ENCODE results near the gene MAGOH.
"Not testable (repeated sequence)": the region's sequence is repeated elsewhere in the genome, so short reads cannot be mapped to it uniquely, and the experiment has no call there.

MAGOH gene

GRCh38 chr1:53219711-53220110, 18.6 kb downstream of the MAGOH start:
- no peak for DNase-seq

DNA sequence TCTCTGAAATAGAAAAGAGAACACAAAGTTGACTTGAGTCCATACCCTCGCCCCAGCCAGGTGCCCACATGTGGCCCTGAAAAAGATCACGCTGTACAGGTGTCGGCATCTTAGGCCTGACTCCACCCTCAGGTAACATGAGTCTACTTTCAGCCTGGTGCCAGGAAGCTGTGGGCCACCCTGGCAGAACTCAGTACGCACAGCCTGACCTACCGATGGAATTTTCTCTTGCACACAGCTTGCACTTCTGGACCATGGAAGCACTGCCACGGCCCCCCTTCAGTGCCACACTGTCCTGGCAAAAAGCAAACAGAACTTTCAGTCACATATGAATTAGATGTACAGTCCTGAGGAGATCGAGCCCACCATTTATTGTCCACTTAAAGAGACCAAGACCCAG, 20.1 kb downstream of the MAGOH start:
- no peak for DNase-seq

DNA sequence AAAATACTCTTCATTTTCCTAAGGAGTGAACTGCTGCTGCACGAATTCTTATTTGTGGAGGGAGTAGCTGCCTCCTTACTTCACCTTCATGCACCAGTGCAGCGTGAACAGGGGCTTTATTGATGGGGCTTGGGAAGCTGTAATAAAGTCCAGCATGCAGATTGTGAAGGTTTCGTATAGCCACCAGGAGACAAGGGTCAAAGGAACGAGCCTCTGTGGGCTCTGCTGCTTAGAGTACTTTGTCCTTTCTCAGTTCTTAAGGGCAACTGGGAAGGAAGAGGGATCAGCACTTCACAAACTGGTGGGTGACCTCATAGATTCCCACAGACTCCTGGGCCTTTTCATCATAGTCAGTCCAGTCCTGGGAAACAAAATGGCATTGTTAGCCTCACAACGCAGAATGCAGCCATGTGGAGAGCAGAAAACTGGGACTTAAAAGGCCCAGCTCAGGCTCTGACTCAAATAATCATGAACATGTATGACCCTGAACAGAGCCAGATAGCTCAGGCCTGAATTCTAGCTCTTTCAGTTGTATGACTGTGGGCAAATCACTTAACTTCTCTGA, 23.9 kb downstream of the MAGOH start:
- DNase-seq: no peak

DNA sequence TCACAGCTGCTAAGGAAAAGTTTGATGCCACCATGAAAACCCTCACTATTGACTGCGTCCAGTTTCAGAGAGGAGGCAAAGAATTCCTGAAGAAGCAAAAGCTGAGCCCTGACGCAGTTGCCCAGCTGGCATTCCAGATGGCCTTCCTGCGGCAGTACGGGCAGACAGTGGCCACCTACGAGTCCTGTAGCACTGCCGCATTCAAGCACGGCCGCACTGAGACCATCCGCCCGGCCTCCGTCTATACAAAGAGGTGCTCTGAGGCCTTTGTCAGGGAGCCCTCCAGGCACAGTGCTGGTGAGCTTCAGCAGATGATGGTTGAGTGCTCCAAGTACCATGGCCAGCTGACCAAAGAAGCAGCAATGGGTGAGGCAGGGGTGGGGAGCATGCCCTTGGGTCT, 27.4 kb downstream of the MAGOH start:
- DNase-seq: no peak

GRCh38 chr1:53210352-53210751, 28.0 kb downstream of the MAGOH start:
- DNase-seq: no peak

DNA sequence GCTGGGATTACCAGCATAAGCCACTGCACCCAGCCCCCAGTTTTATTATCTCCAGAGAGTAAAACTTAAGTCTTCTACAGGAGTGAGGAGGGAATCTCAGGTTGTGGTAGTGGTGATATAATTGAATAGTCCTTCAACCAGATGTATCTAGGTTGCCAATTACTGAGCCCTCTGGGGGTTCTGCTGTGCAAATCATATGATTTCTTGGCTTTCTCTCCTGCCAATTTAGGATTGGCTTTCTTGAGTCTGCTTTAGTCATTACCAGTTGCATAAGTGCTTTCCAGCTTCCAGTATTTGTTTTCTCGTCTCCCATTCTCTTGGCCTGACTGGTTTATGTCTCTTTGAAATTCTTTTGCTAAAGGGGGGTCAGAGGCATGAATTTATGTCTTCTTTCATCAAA, 30.6 kb downstream of the MAGOH start:
- DNase-seq: no peak

GRCh38 chr1:53206735-53207379, 31.5 kb downstream of the MAGOH start:
- no peak for DNase-seq

- DNase-seq: not testable (repeated sequence)
Measured at GRCh38 chr1:53206083-53206685, 32.1 kb downstream of the MAGOH start.

DNA sequence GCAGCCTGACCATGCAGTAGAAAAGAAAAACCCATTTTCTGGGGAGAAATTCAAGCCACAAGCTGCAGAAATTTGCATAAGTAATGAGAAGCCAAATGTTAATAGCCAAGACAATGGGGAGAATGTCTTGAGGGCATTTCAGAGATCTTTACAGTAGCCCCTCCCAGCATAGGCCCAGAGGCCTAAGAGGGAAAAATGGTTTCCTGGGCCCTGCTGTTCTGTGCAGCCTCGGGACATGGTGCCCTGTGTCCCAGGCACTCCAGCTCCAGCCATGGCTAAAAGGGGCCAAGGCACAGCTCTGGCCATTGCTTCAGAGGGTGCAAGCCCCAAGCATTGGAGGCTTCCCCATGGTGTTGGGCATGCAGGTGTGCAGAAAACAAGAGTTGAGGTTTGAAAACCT, 32.8 kb downstream of the MAGOH start:
- DNase-seq: not testable (repeated sequence)

DNA sequence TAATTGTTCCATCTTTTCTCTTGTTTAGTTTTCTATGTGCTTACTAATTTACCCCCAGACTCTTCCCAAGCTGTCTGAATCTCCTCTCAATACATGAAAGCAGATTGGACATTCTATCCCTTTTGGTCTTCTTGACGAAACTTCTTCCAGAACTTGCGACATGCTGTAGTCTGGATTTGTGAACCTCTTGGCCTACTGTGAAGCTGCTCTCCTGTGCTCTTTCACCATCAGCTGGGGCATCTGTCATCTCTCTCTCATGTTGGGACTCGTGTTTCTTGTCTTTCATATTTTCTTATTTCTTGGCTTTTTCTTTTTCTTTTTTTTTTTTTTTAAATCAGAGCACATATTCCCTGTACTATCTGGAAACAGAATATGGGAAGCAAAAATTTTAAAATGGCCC, 34.9 kb downstream of the MAGOH start:
- no peak for DNase-seq

- no peak for DNase-seq
Measured at GRCh38 chr1:53198241-53198651, 40.1 kb downstream of the MAGOH start.

GRCh38 chr1:53197291-53198200, 40.8 kb downstream of the MAGOH start:
- DNase-seq: no peak

- DNase-seq: peak; percentile 81
Measured at GRCh38 chr1:53196485-53197290, 41.6 kb downstream of the MAGOH start, which contains the start of gene CPT2. TSS of gene CPT2 (plus strand) at chr1:53196824. CDS start at chr1:53196944, 120 bp downstream.

DNA sequence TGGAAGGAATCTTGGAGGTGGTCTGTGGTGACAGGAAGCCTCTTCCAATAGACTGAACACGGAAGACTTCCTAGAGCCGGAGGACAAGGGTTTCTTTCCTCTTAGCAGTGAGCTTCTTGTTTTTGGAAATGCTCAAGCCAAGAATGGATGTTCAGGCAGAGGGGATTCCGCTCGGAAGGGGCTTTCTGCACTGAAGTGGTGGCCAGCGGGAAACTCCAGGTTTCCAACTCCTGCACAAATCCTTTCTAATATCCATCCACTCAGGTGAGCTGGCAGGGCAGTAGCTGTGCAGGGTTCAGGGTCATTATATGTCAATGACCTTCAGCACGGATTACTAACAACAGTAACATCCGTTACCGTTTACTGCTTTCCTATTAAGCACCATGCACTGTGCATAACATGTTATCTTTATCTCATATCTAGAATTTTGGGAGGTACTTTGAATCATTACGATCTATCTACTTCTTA, 42.3 kb downstream of the MAGOH start:
- no peak for DNase-seq

- no peak for DNase-seq
Measured at GRCh38 chr1:53195246-53196016, 42.9 kb downstream of the MAGOH start.

DNA sequence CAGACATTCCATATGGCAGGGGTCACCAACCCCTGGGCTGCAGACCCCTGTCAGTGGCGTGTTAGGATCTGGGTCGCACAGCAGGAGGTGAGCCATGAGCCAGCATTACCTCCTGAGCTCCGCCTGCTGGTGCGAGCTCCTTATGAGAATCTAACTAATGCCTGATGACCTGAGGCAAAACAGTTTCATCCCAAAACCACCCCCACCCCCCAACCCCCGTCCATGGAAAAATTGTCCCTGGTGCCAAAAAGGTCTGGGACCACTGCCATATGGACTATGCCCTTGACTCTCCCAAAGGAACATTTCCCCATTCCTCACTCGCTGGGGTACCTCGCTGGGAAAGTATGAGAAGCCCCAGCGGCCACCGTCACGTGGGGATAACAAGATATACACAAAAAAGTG, 48.1 kb downstream of the MAGOH start:
- no peak for DNase-seq

DNA sequence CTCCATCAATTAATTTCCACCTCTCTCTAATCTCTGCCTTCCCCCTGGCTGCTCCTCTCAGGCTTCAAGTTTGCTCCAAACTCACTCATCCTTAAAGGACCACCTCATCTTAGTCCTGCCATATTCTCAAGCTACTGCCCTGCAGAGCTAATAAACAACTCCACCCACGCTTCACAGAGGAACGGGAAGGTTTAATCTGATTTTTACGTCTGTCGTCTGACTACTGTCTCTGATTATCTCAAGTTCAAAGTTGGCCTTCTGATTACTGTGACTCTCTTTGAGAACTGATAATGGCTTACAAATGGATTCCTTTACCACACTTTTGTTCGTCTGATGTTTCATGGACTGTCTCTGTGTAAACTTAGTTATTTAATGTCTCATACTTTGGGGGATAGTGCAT, 49.3 kb downstream of the MAGOH start:
- DNase-seq: no peak

DNA sequence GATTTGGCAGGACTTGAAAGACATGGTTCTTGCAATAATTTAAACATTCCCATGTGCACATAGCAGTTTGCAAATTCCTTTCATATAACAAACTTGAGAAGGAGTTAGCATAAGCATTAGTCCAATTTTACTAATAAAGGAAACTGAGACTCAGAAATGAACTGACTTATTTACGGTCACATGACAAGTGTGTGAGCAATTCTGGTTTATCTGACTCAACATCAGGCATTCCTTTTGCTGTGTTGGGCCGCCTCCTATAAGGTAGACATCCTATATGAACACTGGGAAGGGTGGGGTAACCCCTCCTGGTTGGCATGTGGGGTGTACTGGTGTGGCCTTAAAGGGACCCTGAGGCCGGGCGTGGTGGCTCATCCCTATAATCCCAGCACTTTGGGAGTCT, 50.2 kb downstream of the MAGOH start:
- DNase-seq: no peak

DNA sequence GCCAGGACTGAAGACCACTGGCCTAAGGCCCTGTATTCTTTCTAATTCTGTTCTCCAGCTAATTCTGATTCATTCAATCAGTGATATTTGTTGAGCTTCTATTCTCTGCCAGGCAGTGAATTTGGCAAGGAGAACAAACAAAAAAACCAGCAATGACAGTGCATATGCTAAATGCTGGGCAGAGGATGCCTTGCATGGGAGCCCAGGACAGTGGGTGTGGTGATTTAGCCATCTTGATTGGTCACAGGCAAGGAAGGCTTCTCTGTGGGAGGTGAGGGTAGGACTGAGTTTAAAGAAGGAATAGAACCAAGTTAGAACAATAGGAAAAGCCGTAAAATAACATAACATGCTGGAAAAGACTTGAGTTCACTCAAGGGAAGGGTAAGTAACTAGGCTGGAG, 50.9 kb downstream of the MAGOH start:
- DNase-seq: no peak

- no peak for DNase-seq
Measured at GRCh38 chr1:53186533-53186932, 51.8 kb downstream of the MAGOH start.

DNA sequence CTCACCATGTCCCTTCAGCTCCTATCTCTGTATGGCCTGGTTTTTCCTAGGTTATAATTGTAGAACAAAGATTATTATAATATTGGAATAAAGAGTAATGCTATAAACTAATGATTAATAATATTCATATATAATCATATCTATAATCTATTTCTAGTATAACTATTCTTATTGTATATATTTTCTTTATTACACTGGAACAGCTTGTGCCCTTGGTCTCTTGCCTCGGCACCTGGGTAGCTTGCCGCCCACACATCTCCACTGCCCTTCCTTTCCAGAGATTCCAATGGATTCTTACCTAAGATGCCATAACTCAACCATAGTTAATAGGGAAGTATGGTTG, 52.4 kb downstream of the MAGOH start:
- not testable (repeated sequence) for DNase-seq

Measured in kidney glomerular epithelial cell (primary cell).